COLO829 (cell line): ENCODE results near the gene DAGLA.

Experiments used
- DNase-seq: peaks from one replicate; pipeline ENCODE4 v3.0.0; 2012; ENCODE audit warnings: low spot score

Gene DAGLA

DNA sequence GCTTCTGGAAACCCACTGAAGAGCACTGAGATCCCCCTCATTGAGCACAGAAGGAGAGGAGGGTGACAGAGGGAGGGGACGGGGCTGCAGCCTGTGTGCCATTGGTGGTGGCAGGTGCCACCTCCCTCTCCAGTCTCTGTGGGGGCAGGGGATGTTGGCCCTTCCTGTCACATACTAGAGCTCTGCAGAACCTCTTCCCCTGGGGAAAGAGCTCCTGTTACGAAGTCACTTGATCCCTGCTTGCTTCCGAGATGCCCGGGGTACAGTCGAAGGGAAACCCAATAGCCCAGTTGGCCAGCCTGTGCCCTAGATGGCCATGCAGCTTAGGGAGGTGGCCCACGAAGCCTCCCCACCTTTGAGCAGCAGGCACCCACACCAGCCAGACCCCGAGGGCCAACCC lies 29.4 kb downstream of the DAGLA start:
- no peak for DNase-seq

GRCh38 chr11:61710019-61710418 lies 29.8 kb downstream of the DAGLA start:
- no peak for DNase-seq

- no peak for DNase-seq
These were observed 30.8 kb downstream of the DAGLA start for GRCh38 chr11:61711037-61711436.

DNA sequence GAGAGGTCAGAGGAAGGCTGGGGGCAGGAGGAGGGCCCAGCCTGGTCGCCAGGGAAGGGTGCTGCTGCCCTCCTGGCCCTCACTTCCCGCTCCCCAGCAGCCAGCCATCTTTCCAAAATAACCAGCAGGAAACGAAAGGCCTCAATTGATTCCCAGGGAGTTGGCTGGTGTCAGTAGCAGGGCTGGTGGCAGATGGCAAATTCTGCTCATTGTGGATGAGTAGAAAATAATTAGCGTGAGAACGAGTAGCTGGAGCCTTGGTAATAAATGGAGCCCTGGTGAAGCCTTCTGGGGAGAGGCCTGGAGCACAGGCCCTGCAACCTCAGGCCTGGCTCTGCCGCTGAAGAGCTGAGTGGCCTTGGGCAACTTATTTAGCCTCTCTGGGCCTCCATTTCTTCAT lies 31.3 kb downstream of the DAGLA start:
- no peak for DNase-seq

GRCh38 chr11:61712314-61712713 lies 32.1 kb downstream of the DAGLA start:
- DNase-seq = no peak

- no peak for DNase-seq
These were observed 32.7 kb downstream of the DAGLA start for GRCh38 chr11:61712846-61713245.

GRCh38 chr11:61713464-61713863 lies 33.3 kb downstream of the DAGLA start:
- no peak for DNase-seq

DNA sequence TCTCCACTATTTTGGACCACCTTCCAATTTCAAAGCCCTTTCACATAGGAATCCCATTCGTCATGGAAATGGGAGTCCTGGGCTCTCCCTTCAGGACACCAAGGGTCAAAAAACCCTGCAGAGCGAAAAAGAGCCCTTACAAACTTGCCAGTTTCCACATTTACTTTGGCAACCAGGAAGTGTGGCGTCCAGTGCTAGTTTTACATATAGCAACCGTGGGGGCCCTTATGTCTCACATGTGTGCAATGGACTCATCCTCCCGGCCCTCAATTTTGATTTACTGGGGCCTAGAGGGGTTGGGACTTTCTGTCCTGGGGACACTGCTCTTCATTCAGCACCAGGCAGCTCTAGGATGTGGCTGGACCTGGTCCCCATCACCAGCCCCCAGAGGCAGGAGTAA lies 33.7 kb downstream of the DAGLA start:
- DNase-seq = no peak

DNA sequence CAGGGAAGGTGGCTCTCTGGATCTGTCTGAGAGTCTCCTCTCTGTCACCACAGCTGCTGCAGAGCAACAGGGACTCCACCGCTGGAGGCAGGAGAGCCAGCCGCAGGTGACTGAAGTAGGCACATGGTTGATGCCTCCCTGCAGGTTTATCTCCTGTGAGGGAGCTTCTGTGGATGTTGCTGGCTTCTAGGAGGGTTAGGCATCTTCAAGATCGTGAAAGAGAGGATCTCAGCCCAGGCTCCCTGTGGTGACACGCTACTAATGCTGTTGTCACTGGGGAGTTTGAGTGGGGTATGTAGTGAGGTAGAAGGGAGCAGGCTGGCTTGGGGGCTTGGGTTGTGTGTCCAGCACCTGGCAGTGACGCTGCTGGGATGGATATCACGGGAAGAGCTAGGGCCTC lies 34.1 kb downstream of the DAGLA start:
- DNase-seq = no peak

DNA sequence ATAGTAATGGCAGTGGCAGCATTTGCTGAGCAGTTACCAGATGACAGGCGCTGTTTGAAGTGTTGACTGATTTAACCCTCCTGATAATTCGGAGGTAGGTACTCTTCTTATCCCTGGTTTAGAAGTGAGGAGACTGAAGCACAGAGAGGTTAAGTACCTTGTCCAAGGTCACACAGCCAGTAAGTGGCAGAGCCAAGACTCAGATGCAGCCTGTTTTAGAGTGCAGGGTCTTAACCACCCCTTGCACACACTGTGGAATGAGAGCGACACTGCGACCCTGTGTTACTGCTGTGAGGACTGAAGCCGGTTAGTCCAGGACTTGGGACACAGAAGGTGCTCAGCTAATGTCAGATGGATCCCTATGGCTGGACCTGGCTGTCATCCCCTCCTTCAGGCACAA lies 34.7 kb downstream of the DAGLA start:
- no peak for DNase-seq

DNA sequence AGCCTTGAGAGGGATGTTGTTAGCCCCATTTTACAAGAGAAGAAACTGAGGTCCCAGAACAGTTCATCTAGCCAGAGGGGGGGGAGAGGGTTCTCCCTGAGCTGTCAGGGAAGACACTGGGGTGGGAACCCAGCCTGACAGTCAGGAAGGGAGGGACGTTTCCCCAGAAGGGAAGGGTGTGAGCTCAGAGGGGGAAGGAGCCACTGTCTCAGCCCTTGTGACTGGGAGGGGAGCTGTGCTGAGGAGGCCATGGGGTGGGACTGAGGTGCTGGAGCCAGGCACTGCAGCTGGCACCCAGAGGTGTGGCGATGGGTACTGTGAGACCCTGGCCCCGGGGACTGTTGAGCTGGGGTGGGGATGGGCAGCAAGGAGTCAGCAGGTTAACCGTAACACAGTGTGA lies 35.7 kb downstream of the DAGLA start:
- DNase-seq = no peak

GRCh38 chr11:61716478-61717285 lies 36.5 kb downstream of the DAGLA start:
- DNase-seq = no peak

- DNase-seq = no peak
These were observed 37.3 kb downstream of the DAGLA start for GRCh38 chr11:61717286-61718033.

DNA sequence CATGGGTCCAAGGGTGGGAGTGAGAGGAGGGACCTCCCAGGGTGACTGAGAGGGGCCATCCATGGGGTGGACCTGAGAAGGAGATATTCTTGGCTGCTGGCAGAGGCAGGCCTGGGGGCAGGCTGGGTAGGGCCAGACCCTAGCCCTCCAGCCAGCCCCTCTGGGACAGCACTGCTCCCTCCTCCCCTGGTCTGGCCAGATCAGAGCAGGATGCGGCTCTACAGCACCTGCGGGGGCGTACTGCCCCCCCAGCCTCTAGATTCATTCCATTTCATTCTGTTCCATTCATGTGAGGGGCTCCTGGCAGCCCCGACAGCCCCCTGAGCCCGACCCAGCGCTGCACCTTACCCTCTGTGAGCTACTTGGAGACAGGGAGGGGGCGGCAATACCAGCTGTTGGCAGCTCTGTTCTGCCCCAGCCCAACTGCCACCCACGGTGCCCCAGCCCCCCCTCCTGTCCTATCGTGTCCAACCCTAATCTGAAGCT lies 37.9 kb downstream of the DAGLA start:
- no peak for DNase-seq

DNA sequence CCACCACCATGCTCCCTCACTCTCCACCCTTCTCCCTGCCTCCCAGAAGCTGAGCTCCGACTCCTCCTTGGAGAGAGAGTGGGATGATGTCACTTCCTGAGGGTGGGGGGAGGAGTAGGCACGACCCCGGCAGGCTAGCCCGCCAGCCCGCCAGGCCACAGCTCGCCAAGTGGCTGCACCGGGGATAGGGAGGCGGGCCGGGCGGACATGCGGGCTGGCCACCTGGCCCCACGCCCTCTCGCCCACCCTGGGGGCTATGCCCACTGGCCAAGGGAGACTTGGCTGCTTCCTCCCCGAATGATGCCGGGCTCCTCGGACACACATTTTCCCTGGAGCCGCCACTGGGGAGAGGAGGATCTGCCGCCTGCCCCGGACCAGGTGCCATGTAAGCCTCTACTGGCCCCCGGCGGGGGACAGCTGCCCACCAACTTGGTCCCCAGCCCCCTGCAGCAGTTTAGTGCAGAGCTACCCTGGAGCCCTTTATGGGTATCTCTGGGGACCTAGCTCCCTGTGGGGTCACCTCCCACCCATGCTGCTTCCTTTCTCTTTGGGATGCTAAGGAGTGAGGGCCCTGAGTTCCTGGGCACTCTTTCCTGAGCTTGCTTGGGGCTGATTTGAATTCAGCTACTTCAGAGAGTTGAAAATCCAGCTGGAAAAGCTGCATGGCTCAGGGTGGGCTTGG lies 38.6 kb downstream of the DAGLA start:
- no peak for DNase-seq

DNA sequence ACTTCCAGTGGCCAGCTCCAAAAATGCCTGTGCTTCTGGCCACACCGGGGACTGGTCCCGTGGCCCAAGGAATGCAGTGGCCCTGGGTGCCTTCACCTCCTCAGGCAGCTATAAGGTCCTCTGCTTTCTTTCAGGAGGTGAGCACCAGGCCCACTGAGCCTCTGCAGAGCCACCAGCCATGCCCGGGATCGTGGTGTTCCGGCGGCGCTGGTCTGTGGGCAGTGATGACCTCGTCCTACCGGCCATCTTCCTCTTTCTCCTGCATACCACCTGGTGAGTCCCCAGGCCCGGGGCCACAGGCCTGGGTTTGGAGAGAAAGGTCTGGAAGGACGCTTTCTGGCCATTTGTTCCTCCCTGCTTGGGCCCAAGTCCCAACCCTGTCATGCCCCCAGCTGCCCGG lies 39.8 kb downstream of the DAGLA start:
- DNase-seq = no peak

DNA sequence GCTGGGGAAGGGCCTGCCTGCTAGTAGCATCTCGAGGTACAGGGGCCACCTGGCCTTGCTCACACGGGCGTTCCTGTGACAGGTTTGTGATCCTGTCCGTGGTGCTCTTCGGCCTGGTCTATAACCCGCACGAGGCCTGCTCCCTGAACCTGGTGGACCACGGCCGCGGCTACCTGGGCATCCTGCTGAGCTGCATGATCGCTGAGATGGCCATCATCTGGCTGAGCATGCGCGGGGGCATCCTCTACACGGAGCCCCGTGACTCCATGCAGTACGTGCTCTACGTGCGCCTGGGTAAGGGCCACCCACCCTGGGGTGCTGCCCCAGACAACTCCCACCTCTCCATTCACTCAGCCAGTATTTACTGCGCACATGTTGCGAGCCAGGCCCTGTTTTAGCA lies 40.4 kb downstream of the DAGLA start:
- no peak for DNase-seq

- no peak for DNase-seq
These were observed 44.2 kb downstream of the DAGLA start for GRCh38 chr11:61724437-61724836.

DNA sequence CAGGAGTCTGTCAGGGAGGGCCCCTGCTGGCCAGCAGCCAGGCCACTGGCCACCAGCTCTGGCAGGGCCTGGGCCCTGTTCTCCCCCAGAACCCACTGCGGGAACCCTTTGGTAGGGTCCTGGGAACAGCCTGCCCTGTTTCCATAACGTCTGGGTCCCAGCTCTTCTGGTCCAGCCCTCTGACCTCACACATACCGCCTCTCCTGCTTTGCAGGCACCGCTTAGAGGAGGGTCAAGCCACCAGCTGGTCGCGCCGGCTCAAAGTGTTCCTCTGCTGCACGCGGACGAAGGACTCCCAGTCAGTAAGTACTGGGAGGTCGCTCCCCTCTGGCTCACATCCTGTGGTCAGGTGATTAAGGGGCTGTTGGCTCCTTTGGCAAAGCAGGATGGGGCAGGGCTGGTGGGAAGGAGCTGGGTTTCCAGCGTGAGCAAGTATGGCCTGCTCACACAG lies 45.6 kb downstream of the DAGLA start:
- DNase-seq = no peak

DNA sequence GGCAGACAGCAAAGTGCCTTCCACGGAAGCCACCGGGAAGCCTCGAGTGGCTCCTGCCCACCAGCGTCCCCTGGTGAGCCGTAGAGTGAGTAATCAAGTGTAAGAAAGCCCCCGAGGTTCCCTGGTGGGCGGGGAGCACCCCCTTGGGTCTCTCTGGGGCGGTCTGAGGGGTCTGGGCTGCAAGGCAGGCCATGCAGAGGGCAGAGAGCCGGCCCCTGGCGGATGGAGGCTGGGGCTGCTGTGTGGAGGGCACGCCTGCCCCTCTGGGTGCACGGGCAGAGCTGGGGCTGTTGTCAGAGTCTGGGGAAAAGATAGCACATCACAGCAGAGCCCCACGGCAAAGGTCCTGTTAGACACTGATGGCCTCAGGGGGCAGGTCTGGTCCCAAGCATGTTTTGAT lies 46.6 kb downstream of the DAGLA start:
- no peak for DNase-seq

GRCh38 chr11:61727401-61727811 lies 47.2 kb downstream of the DAGLA start:
- no peak for DNase-seq

DNA sequence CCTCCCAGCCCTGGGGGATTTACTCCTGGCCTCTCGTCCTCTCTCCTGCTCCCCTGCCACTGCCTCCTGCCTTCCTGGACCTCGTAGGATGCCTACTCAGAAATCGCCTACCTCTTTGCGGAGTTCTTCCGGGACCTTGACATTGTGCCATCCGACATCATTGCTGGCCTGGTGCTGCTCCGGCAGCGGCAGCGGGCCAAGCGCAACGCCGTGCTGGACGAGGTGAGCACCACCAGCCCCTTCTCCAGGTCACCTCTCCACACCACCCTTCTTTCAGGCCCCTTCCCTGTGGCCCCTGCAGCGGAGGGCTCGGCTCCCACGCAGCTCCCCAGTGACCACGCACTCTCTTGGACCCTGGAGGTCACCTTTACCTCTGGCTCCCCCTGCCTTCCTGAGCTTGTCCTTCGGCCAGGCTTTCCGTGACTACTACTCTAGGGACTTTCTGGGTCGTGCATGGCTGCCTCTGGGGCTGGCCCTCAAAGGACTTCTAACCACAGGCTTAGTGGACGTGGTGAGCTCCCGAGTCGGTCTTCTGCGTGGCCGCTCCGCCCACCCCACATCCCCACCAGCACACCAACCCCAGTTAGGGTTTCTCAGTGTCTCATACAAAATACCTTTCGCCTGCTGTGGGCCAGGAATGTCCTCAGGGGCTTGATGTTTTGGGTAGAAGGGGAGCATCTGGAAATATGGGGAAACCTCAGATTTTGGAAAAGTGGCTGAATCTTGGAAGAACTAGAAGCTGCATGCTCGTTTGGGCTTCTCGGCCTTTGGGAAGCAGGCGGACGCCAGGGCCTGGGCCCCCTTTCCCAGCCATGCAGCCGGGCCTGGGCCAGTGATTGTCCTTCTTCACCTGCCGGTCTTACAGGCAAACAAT lies 48.1 kb downstream of the DAGLA start:
- no peak for DNase-seq
